Tibial nerve (tissue), 4 donors: ENCODE results near the gene RICTOR.

ENCODE experiments used
- CTCF ChIP-seq, 5 experiments: fragments of 200-600 bp in 3 of 5; fragments of 450-650 bp in 2 of 5; sonication (generic) in 3 of 5; IDR thresholded peaks; one replicate each; pipeline ENCODE4 v1.5.1; 2016 to 2019; ENCODE audit warnings: antibody characterized with exemption in 5 of 5, mild to moderate bottlenecking in 3 of 5, moderate library complexity in 2 of 5
- EP300 ChIP-seq, 2 donors: sonication (generic); formaldehyde crosslinking; IDR thresholded peaks; one replicate each; pipeline ENCODE4 v1.6.1; 2017; ENCODE audit warnings: antibody characterized with exemption in 2 of 2, mild to moderate bottlenecking in 1 of 2
- POLR2A ChIP-seq, 2 donors: fragments of 450-650 bp; IDR thresholded peaks; one replicate each; pipeline ENCODE4 v1.6.1; 2017; ENCODE audit warnings: antibody characterized with exemption in 2 of 2, mild to moderate bottlenecking in 2 of 2, moderate library complexity in 2 of 2

- TF ChIP-seq CTCF (IDR thresholded peaks at IDR 0.05) (no peak), POLR2A (IDR thresholded peaks at IDR 0.05) (no peak), EP300 (IDR thresholded peaks at IDR 0.05) (no peak)
Observed at GRCh38 chr5:39014561-39014960, 59.6 kb downstream of the RICTOR start.
